PC-9 (cell line): Measurements from ENCODE around the gene SPTB. TPM values are rescaled to one million over a fixed set of nuclear protein-coding genes. Genes with fewer than 3 reads are reported as not detected.

Experiments
- BruUV-seq: library from RNA; stranded (reverse); fragments of 400-500 nt; replicated peaks from 2 replicates; lab custom pipeline; 2021; lab: Mats Ljungman, UMichigan
- CTCF ChIA-PET: fragments of 300-600 bp; sonication (Branson Sonifier 250); formaldehyde crosslinking; loops from one replicate; lab custom pipeline; 2022; ENCODE audit warnings: antibody characterized with exemption; lab: Charles Lee
- POLR2A ChIA-PET: fragments of 300-600 bp; sonication (Branson Sonifier 250); formaldehyde crosslinking; loops from one replicate; lab custom pipeline; 2022; ENCODE audit warnings: antibody characterized with exemption; ENCODE audit not compliant: unreplicated experiment; lab: Charles Lee
- DNase-seq, 2 experiments: peaks; one replicate each; pipeline versions ENCODE4 v3.0.0 to v3.0.0-alpha.2; 2015 to 2022; ENCODE audit warnings: mixed read lengths in 1 of 2
- H2AFZ ChIP-seq: fragments of 200-600 bp; sonication (generic); 2 replicates; pipeline ENCODE4 v1.8.1; 2017; ENCODE audit warnings: antibody characterized with exemption
- H3F3A ChIP-seq: fragments of 200-600 bp; sonication (generic); 2 replicates; pipeline ENCODE4 v1.8.1; 2017; ENCODE audit warnings: antibody characterized with exemption, mild to moderate bottlenecking, low read depth; ENCODE audit not compliant: insufficient read depth
- H3K27ac ChIP-seq: fragments of 200-600 bp; sonication (generic); 2 replicates; pipeline ENCODE4 v1.6.1; 2016; ENCODE audit warnings: mixed run types
- H3K27me3 ChIP-seq: fragments of 200-600 bp; sonication (generic); 2 replicates; pipeline ENCODE4 v1.6.1; 2016; ENCODE audit warnings: low read depth, mixed run types; ENCODE audit not compliant: insufficient read depth
- H3K36me3 ChIP-seq: fragments of 200-600 bp; sonication (generic); 2 replicates; pipeline ENCODE4 v1.6.1; 2016; ENCODE audit warnings: low read depth, mixed run types
- H3K4me1 ChIP-seq: fragments of 200-600 bp; sonication (generic); replicated peaks from 2 replicates; pipeline ENCODE4 v1.6.1; 2016; ENCODE audit warnings: mixed run types; ENCODE audit not compliant: insufficient read depth
- H3K4me2 ChIP-seq: fragments of 200-600 bp; sonication (generic); 2 replicates; pipeline ENCODE4 v1.6.1; 2017; ENCODE audit warnings: mixed run types
- H3K4me3 ChIP-seq: fragments of 200-600 bp; sonication (generic); 2 replicates; pipeline ENCODE4 v1.6.1; 2016; ENCODE audit warnings: mixed run types
- H3K79me2 ChIP-seq: fragments of 200-600 bp; sonication (generic); 2 replicates; pipeline ENCODE4 v1.6.1; 2017; ENCODE audit warnings: low read depth, mixed run types
- H3K9me2 ChIP-seq: fragments of 200-600 bp; sonication (generic); 2 replicates; pipeline ENCODE4 v1.8.1; 2017; ENCODE audit warnings: mild to moderate bottlenecking; ENCODE audit not compliant: insufficient read depth
- H3K9me3 ChIP-seq: fragments of 200-600 bp; sonication (generic); 2 replicates; pipeline ENCODE4 v1.8.1; 2016; ENCODE audit warnings: low read depth; ENCODE audit not compliant: insufficient read depth
- H4K20me1 ChIP-seq: fragments of 200-600 bp; sonication (generic); 2 replicates; pipeline ENCODE4 v1.8.1; 2017; ENCODE audit not compliant: insufficient read depth
- EZH2 ChIP-seq: fragments of 200-600 bp; sonication (generic); IDR thresholded peaks from 2 replicates; pipeline ENCODE4 v1.8.0; 2017; ENCODE audit warnings: antibody characterized with exemption, low read depth
- intact Hi-C: fragments of 100-400 bp; cut with micrococcal nuclease; formaldehyde crosslinking; loops from one replicate; pipeline ENCODE4 v1.10.0; 2022; ENCODE audit not compliant: unreplicated experiment
- total RNA-seq: library from RNA; stranded (reverse); gene quantifications from 2 replicates; pipeline ENCODE4 v1.2.3, GENCODE V29; 2021
- TF ChIP-seq, protein P1 (sequence below): fragments of 200-600 bp; sonication (generic); conservative IDR thresholded peaks from 2 replicates; pipeline ENCODE4 v1.6.1; 2017; ENCODE audit warnings: mixed run types, antibody characterized with exemption, mild to moderate bottlenecking, moderate library complexity

Gene SPTB
- total RNA-seq, 1 experiment from 2014 or later = 0.50 TPM

DNA sequence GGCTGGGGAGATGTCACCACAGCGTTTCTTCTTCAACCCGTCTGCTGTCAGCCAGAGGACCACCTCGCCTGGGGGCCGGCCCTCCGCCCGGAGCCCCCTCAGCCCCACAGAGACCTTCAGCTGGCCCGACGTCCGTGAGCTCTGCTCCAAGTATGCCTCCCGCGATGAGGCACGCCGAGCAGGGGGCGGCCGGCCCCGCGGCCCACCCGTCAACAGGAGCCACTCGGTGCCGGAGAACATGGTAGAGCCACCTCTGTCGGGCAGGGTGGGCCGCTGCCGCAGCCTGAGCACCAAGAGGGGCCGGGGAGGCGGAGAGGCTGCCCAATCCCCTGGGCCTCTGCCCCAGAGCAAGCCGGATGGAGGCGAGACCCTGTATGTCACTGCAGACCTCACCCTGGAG is 136.6 kb downstream of the SPTB start:
- intact Hi-C loops = no loop called here
- ChIA-PET CTCF (no interaction called here), POLR2A (interaction anchor here (0.6 kb wide), 1 partner anchor 59 kb away, joined by 4 read pairs; no protein-coding TSS in a partner anchor)
- Histone ChIP-seq H3K4me1 (no peaks in the 10 kb centered on the region), H2AFZ (no peak overlapping the region), H4K20me1 (no peaks in the 10 kb centered on the region), H3K36me3 (peaks cover 13% of the 10 kb centered on the region; the same call in 1 of the 2 replicates), H3K9me3 (no peaks in the 10 kb centered on the region), H3K4me3 (no peak overlapping the region), H3F3A (no peaks in the 10 kb centered on the region), H3K4me2 (no peak overlapping the region), H3K27me3 (no peaks in the 10 kb centered on the region), H3K27ac (no peak overlapping the region), H3K9me2 (no peaks in the 10 kb centered on the region), H3K79me2 (no peaks in the 10 kb centered on the region)
- no peak for DNase-seq
- BruUV-seq = no TSS peak
- TF ChIP-seq, protein P1, sequence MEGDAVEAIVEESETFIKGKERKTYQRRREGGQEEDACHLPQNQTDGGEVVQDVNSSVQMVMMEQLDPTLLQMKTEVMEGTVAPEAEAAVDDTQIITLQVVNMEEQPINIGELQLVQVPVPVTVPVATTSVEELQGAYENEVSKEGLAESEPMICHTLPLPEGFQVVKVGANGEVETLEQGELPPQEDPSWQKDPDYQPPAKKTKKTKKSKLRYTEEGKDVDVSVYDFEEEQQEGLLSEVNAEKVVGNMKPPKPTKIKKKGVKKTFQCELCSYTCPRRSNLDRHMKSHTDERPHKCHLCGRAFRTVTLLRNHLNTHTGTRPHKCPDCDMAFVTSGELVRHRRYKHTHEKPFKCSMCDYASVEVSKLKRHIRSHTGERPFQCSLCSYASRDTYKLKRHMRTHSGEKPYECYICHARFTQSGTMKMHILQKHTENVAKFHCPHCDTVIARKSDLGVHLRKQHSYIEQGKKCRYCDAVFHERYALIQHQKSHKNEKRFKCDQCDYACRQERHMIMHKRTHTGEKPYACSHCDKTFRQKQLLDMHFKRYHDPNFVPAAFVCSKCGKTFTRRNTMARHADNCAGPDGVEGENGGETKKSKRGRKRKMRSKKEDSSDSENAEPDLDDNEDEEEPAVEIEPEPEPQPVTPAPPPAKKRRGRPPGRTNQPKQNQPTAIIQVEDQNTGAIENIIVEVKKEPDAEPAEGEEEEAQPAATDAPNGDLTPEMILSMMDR = no peak
- no peak for TF ChIP-seq EZH2

DNA sequence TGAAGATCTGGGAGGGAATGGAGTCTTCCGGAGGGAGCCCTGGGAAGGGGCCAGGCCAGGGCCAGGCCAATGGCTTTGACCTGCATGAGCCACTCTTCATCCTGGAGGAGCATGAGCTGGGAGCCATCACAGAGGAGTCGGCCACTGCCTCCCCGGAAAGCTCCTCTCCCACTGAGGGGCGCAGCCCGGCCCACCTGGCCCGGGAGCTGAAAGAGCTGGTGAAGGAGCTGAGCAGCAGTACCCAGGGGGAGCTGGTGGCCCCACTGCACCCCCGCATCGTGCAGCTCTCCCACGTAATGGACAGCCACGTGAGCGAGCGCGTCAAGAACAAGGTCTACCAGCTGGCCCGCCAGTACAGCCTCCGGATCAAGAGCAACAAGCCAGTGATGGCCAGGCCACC is 137.7 kb downstream of the SPTB start:
- TF ChIP-seq, protein P1 = no peak
- TF ChIP-seq EZH2 = no peak
- CTCF ChIA-PET = interaction anchor here (0.6 kb wide), 2 partner anchors 17 to 199 kb away, joined by 3 to 9 read pairs; no protein-coding TSS in a partner anchor

DNA sequence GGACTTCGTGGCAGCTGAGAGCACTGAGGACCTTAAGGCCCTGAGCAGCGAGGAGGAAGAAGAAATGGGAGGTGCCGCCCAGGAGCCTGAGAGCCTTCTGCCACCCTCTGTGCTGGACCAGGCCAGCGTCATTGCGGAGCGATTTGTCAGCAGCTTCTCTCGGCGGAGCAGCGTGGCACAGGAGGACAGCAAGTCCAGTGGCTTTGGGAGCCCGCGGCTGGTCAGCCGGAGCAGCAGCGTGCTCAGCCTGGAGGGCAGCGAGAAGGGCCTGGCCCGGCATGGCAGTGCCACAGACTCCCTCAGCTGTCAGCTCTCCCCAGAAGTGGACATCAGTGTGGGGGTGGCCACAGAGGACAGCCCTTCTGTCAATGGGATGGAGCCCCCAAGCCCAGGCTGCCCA is 138.5 kb downstream of the SPTB start:
- TF ChIP-seq, protein P1 = no peak
- no peak for TF ChIP-seq EZH2
- no TSS peak for BruUV-seq
- H4K20me1 ChIP-seq = 0 out of 2 replicates have a peak, but pooled peaks cover 2% of the 10 kb centered on the region
- H3K4me1 ChIP-seq = no peaks in the 10 kb centered on the region
- H3K9me2 ChIP-seq = no peaks in the 10 kb centered on the region
- POLR2A ChIA-PET = no interaction called here
- H3K27ac ChIP-seq = no peak overlapping the region
- no peaks in the 10 kb centered on the region for H3K79me2 ChIP-seq
- no peak for DNase-seq
- no peak overlapping the region for H2AFZ ChIP-seq
- H3K36me3 ChIP-seq = peaks cover 13% of the 10 kb centered on the region; the same call in 1 of the 2 replicates
- no peaks in the 10 kb centered on the region for H3F3A ChIP-seq
- intact Hi-C loops = no loop called here
- CTCF ChIA-PET = no interaction called here
- no peak overlapping the region for H3K4me3 ChIP-seq
- H3K4me2 ChIP-seq = no peak overlapping the region
- H3K27me3 ChIP-seq = no peaks in the 10 kb centered on the region
- no peaks in the 10 kb centered on the region for H3K9me3 ChIP-seq

More for the DNA sequence above, 137.7 kb downstream of the SPTB start:
- Histone ChIP-seq H2AFZ (no peak overlapping the region), H3K9me3 (no peaks in the 10 kb centered on the region), H3K36me3 (peaks cover 13% of the 10 kb centered on the region; the same call in 1 of the 2 replicates), H3K9me2 (no peaks in the 10 kb centered on the region), H4K20me1 (no peaks in the 10 kb centered on the region), H3K79me2 (no peaks in the 10 kb centered on the region), H3K4me1 (no peaks in the 10 kb centered on the region), H3K27me3 (no peaks in the 10 kb centered on the region), H3K4me2 (no peak overlapping the region), H3K27ac (no peak overlapping the region), H3F3A (no peaks in the 10 kb centered on the region), H3K4me3 (no peak overlapping the region)
- BruUV-seq = no TSS peak
- no peak for DNase-seq
- intact Hi-C loops = no loop called here
- POLR2A ChIA-PET = interaction anchor here (0.5 to 0.6 kb wide), 2 partner anchors 17 to 29 kb away, joined by 3 to 4 read pairs; no protein-coding TSS in a partner anchor
